Suprapubic skin (tissue), 4 donors: Measurements from ENCODE around the gene AACS. TPM values are rescaled to one million over a fixed set of nuclear protein-coding genes. Genes with fewer than 3 reads are reported as not detected.

ENCODE experiments used
- DNase-seq, 2 donors: peaks; one replicate each; pipeline ENCODE4 v3.0.0-alpha.2; 2019; ENCODE audit warnings: low spot score in 2 of 2
- H3K27ac ChIP-seq: fragments of 200-600 bp; sonication (generic); one replicate; pipeline ENCODE4 v1.5.1; 2019
- H3K27me3 ChIP-seq: fragments of 200-600 bp; sonication (generic); one replicate; pipeline ENCODE4 v1.5.1; 2019
- H3K36me3 ChIP-seq: fragments of 200-600 bp; sonication (generic); one replicate; pipeline ENCODE4 v1.5.1; 2019
- H3K4me1 ChIP-seq: fragments of 200-600 bp; sonication (generic); one replicate; pipeline ENCODE4 v1.5.1; 2019
- H3K4me3 ChIP-seq: fragments of 200-600 bp; sonication (generic); one replicate; pipeline ENCODE4 v1.5.1; 2019; ENCODE audit warnings: mild to moderate bottlenecking
- H3K9me3 ChIP-seq: fragments of 200-600 bp; sonication (generic); one replicate; pipeline ENCODE4 v1.5.1; 2019
- EP300 ChIP-seq: sonication (generic); formaldehyde crosslinking; IDR thresholded peaks from one replicate; pipeline ENCODE4 v1.6.1; 2017; ENCODE audit warnings: antibody characterized with exemption
- POLR2A ChIP-seq, 2 donors: fragments of 450-650 bp; IDR thresholded peaks; one replicate each; pipeline ENCODE4 v1.6.1; 2017; ENCODE audit warnings: antibody characterized with exemption in 2 of 2, mild to moderate bottlenecking in 2 of 2, moderate library complexity in 2 of 2
- POLR2AphosphoS5 ChIP-seq, 3 donors: sonication (generic); formaldehyde crosslinking; IDR thresholded peaks; one replicate each; pipeline ENCODE4 v1.6.1; 2017; ENCODE audit warnings: antibody characterized with exemption in 3 of 3
- WGBS: methylation state at CpG from one replicate; pipeline ENCODE4 v1.1.5; 2018; 5-methylcytosine and 5-hydroxymethylcytosine counted together
- total RNA-seq, 4 donors: library from RNA; depleted of rRNA; stranded (reverse); fragments of >200 nt; gene quantifications; one replicate each; pipeline ENCODE4 v1.1.0, GENCODE V29; 2016
- TF ChIP-seq, protein P1 (sequence below), 2 donors: fragments of 200-600 bp in 1 of 2; fragments of 450-650 bp in 1 of 2; sonication (generic) in 1 of 2; IDR thresholded peaks; one replicate each; pipeline ENCODE4 v1.5.1; 2016 to 2019; ENCODE audit warnings: antibody characterized with exemption in 2 of 2, mild to moderate bottlenecking in 1 of 2, moderate library complexity in 1 of 2

Gene AACS
- total RNA-seq, 4 donors from 2014 or later: 69.0 to 103 (median 77.0) TPM

GRCh38 chr12:125113789-125114188, 48.6 kb downstream of the AACS start:
- TF ChIP-seq POLR2A (IDR thresholded peaks at IDR 0.05) (no peak), POLR2AphosphoS5 (IDR thresholded peaks at IDR 0.05) (no peak), EP300 (no peak)
- TF ChIP-seq, protein P1, sequence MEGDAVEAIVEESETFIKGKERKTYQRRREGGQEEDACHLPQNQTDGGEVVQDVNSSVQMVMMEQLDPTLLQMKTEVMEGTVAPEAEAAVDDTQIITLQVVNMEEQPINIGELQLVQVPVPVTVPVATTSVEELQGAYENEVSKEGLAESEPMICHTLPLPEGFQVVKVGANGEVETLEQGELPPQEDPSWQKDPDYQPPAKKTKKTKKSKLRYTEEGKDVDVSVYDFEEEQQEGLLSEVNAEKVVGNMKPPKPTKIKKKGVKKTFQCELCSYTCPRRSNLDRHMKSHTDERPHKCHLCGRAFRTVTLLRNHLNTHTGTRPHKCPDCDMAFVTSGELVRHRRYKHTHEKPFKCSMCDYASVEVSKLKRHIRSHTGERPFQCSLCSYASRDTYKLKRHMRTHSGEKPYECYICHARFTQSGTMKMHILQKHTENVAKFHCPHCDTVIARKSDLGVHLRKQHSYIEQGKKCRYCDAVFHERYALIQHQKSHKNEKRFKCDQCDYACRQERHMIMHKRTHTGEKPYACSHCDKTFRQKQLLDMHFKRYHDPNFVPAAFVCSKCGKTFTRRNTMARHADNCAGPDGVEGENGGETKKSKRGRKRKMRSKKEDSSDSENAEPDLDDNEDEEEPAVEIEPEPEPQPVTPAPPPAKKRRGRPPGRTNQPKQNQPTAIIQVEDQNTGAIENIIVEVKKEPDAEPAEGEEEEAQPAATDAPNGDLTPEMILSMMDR (IDR thresholded peaks at IDR 0.05): no peak
- no peaks in the 10 kb centered on the region for H3K27me3 ChIP-seq
- H3K36me3 ChIP-seq: peaks cover 71% of the 10 kb centered on the region
- 86% methylated on average over 6 of the region's 9 CpGs for WGBS
- H3K4me3 ChIP-seq: no peak overlapping the region
- no peak for DNase-seq
- no peak overlapping the region for H3K27ac ChIP-seq
- no peaks in the 10 kb centered on the region for H3K4me1 ChIP-seq
- no peaks in the 10 kb centered on the region for H3K9me3 ChIP-seq

- H3K27me3 ChIP-seq: no peaks in the 10 kb centered on the region
- H3K4me3 ChIP-seq: no peak overlapping the region
- no peaks in the 10 kb centered on the region for H3K4me1 ChIP-seq
- no peaks in the 10 kb centered on the region for H3K9me3 ChIP-seq
- no peak overlapping the region for H3K27ac ChIP-seq
- WGBS: 97% methylated on average over 10 of the region's 40 CpGs
- TF ChIP-seq POLR2AphosphoS5 (IDR thresholded peaks at IDR 0.05) (no peak), EP300 (no peak), POLR2A (IDR thresholded peaks at IDR 0.05) (no peak)
- TF ChIP-seq, protein P1 (IDR thresholded peaks at IDR 0.05): no peak
- H3K36me3 ChIP-seq: peaks cover 73% of the 10 kb centered on the region
- DNase-seq: no peak
These were observed 49.3 kb downstream of the AACS start for GRCh38 chr12:125114365-125115141.

DNA sequence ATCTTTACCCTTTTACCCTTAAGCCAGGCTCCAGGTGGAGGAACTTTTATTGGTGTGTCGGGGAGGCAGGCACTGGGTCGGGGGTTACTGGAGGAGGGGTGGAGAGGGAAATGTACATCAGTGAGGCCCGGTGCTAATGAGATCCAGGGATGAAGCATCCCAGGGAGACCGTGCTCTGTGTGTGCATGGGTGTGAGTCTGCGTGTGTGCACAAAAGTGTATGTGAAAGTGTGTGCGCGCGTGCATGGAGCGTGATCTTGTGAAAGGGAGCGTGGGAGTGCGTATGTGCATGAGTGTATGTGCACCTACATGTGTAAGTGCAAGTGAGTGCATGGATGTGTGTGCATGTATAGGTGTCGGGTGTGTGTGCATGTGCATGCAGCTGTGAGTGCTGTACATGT, 55.3 kb downstream of the AACS start:
- 89% methylated on average over 12 of the region's 12 CpGs for WGBS
- no peaks in the 10 kb centered on the region for H3K4me1 ChIP-seq
- no peak overlapping the region for H3K27ac ChIP-seq
- peaks cover 58% of the 10 kb centered on the region for H3K36me3 ChIP-seq
- no peak for DNase-seq
- no peak overlapping the region for H3K4me3 ChIP-seq
- no peaks in the 10 kb centered on the region for H3K27me3 ChIP-seq
- TF ChIP-seq, protein P1 (IDR thresholded peaks at IDR 0.05): no peak
- no peak for TF ChIP-seq POLR2A (IDR thresholded peaks at IDR 0.05)
- no peaks in the 10 kb centered on the region for H3K9me3 ChIP-seq

- TF ChIP-seq, protein P1 (IDR thresholded peaks at IDR 0.05): no peak
- no peak for TF ChIP-seq POLR2A (IDR thresholded peaks at IDR 0.05)
- no peak for TF ChIP-seq POLR2AphosphoS5 (IDR thresholded peaks at IDR 0.05)
- no peak for TF ChIP-seq EP300
- Histone ChIP-seq H3K27ac (no peak overlapping the region), H3K9me3 (no peaks in the 10 kb centered on the region), H3K4me3 (no peak overlapping the region), H3K27me3 (no peaks in the 10 kb centered on the region), H3K36me3 (peaks cover 52% of the 10 kb centered on the region), H3K4me1 (no peaks in the 10 kb centered on the region)
- WGBS: 89% methylated on average over 7 of the region's 14 CpGs
- DNase-seq: no peak
These were observed 55.9 kb downstream of the AACS start for GRCh38 chr12:125121106-125121505.

DNA sequence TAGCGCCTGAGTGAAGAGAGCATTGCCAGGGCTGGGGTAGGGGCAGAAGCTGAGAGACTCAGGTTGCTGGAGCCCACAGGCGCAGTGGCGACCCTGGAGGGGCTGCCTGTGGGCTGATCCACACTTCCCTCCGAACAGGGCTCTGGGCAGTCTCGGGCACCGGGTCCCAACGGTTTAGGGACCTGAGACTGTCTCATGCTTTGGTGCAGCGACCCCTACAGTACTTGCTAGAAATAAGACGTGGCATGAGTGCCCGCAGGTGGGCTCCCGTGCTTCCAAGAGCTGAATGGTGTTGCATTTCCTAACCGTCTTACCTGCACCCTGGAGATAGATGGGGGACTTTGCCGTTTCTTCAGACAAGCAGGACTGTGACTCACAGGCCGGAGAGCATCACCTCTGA, 57.4 kb downstream of the AACS start:
- Histone ChIP-seq H3K36me3 (peaks cover 41% of the 10 kb centered on the region), H3K9me3 (no peaks in the 10 kb centered on the region), H3K27ac (no peak overlapping the region), H3K4me3 (no peak overlapping the region), H3K4me1 (no peaks in the 10 kb centered on the region), H3K27me3 (no peaks in the 10 kb centered on the region)
- TF ChIP-seq, protein P1 (IDR thresholded peaks at IDR 0.05): no peak
- TF ChIP-seq EP300: no peak
- no peak for DNase-seq
- 95% methylated on average over 4 of the region's 14 CpGs for WGBS
